ENCODE measurements around the gene INPP5A. TPM values are rescaled to one million over a fixed set of nuclear protein-coding genes. Genes with fewer than 3 reads are reported as not detected.

Gene INPP5A
- total RNA-seq, 1 experiment from 2014 or later = 22.6 TPM

- no peaks in the 10 kb centered on the region for H3K9me2 ChIP-seq (replicated peaks; ENCODE audit: low read length)
- no peak overlapping the region for H3K9ac ChIP-seq (ENCODE audit: low read length)
- no peaks in the 10 kb centered on the region for H4K20me1 ChIP-seq (ENCODE audit: low read length)
- no peaks in the 10 kb centered on the region for H3K9me3 ChIP-seq (ENCODE audit: low read length)
- intact Hi-C loops (cut with micrococcal nuclease) = loop anchor here (5.0 kb wide), 2 partner anchors 34 to 184 kb away; no protein-coding TSS in a partner anchor
- H3K4me2 ChIP-seq (ENCODE audit: low read length) = no peak overlapping the region
- ChIA-PET CTCF (interaction anchor here (0.6 kb wide), 1 partner anchor 141 kb away, joined by 4 read pairs; no protein-coding TSS in a partner anchor), POLR2A (ENCODE audit: unreplicated experiment) (no interaction called here)
- ATAC-seq (no peak), DNase-seq (no peak)
- no peak overlapping the region for H2AFZ ChIP-seq (ENCODE audit: low read length)
- no peak overlapping the region for H3K27ac ChIP-seq (ENCODE audit: low read length)
- H3K27me3 ChIP-seq (ENCODE audit: low read length) = no peaks in the 10 kb centered on the region
- H3K36me3 ChIP-seq (ENCODE audit: low read depth, low read length) = no peaks in the 10 kb centered on the region
- no TSS peak for BruUV-seq (replicated peaks)
- TF ChIP-seq EZH2phosphoT487 (IDR thresholded peaks at IDR 0.05; ENCODE audit: borderline replicate concordance, low read length) (no peak), EZH2 (IDR thresholded peaks at IDR 0.05; ENCODE audit: low read length, unreplicated experiment) (no peak)
- H3K4me1 ChIP-seq (ENCODE audit: insufficient read depth, low read length) = no peaks in the 10 kb centered on the region
- no peaks in the 10 kb centered on the region for H3F3A ChIP-seq (ENCODE audit: low read length, unreplicated experiment)
- H3K79me2 ChIP-seq (ENCODE audit: low read length) = no peaks in the 10 kb centered on the region
- no peak overlapping the region for H3K4me3 ChIP-seq (ENCODE audit: low read length)
Measured at GRCh38 chr10:132653721-132654120, 116.1 kb downstream of the INPP5A start.

- H3K9ac ChIP-seq (ENCODE audit: low read length) = no peak overlapping the region
- H2AFZ ChIP-seq (ENCODE audit: low read length) = no peak overlapping the region
- DNase-seq = no peak
- no TSS peak for BruUV-seq (replicated peaks)
- H3K36me3 ChIP-seq (ENCODE audit: low read depth, low read length) = no peaks in the 10 kb centered on the region
- no peaks in the 10 kb centered on the region for H3K79me2 ChIP-seq (ENCODE audit: low read length)
- H4K20me1 ChIP-seq (ENCODE audit: low read length) = no peaks in the 10 kb centered on the region
- no peaks in the 10 kb centered on the region for H3F3A ChIP-seq (ENCODE audit: low read length, unreplicated experiment)
- CTCF ChIA-PET = interaction anchor here (0.6 to 0.8 kb wide), 2 partner anchors 31 to 141 kb away, joined by 3 to 4 read pairs; no protein-coding TSS in a partner anchor
- no peaks in the 10 kb centered on the region for H3K4me1 ChIP-seq (ENCODE audit: insufficient read depth, low read length)
- H3K9me3 ChIP-seq (ENCODE audit: low read length) = no peaks in the 10 kb centered on the region
- no peak overlapping the region for H3K4me2 ChIP-seq (ENCODE audit: low read length)
- TF ChIP-seq CTCF (conservative IDR thresholded peaks at IDR 0.05; ENCODE audit: low read depth, low read length) (no peak), EZH2phosphoT487 (IDR thresholded peaks at IDR 0.05; ENCODE audit: borderline replicate concordance, low read length) (no peak), EZH2 (IDR thresholded peaks at IDR 0.05; ENCODE audit: low read length, unreplicated experiment) (no peak)
- POLR2A ChIA-PET (ENCODE audit: unreplicated experiment) = no interaction called here
- H3K27me3 ChIP-seq (ENCODE audit: low read length) = no peaks in the 10 kb centered on the region
- H3K27ac ChIP-seq (ENCODE audit: low read length) = no peak overlapping the region
- no peak for ATAC-seq
- H3K9me2 ChIP-seq (replicated peaks; ENCODE audit: low read length) = no peaks in the 10 kb centered on the region
- H3K4me3 ChIP-seq (ENCODE audit: low read length) = no peak overlapping the region
- intact Hi-C loops (cut with micrococcal nuclease) = loop anchor here (5.0 kb wide), 2 partner anchors 33 to 183 kb away; no protein-coding TSS in a partner anchor
Measured at GRCh38 chr10:132654121-132654571, 116.6 kb downstream of the INPP5A start.

GRCh38 chr10:132654708-132655661, 117.4 kb downstream of the INPP5A start:
- H3K27me3 ChIP-seq (ENCODE audit: low read length) = no peaks in the 10 kb centered on the region
- intact Hi-C loops (cut with micrococcal nuclease) = loop anchor here (5.0 kb wide), 2 partner anchors 32 to 182 kb away; no protein-coding TSS in a partner anchor
- ATAC-seq = peak; percentile 73
- H3K9me3 ChIP-seq (ENCODE audit: low read length) = no peaks in the 10 kb centered on the region
- H3K27ac ChIP-seq (ENCODE audit: low read length) = no peak overlapping the region
- H3K9ac ChIP-seq (ENCODE audit: low read length) = no peak overlapping the region
- no peak overlapping the region for H3K4me2 ChIP-seq (ENCODE audit: low read length)
- no peak overlapping the region for H2AFZ ChIP-seq (ENCODE audit: low read length)
- no peaks in the 10 kb centered on the region for H3K4me1 ChIP-seq (ENCODE audit: insufficient read depth, low read length)
- H4K20me1 ChIP-seq (ENCODE audit: low read length) = no peaks in the 10 kb centered on the region
- H3K36me3 ChIP-seq (ENCODE audit: low read depth, low read length) = no peaks in the 10 kb centered on the region; the same call in 1 of the 2 replicates
- BruUV-seq (replicated peaks) = no TSS peak
- no peaks in the 10 kb centered on the region for H3F3A ChIP-seq (ENCODE audit: low read length, unreplicated experiment)
- H3K9me2 ChIP-seq (replicated peaks; ENCODE audit: low read length) = no peaks in the 10 kb centered on the region
- CTCF ChIA-PET = interaction anchor here (0.8 kb wide), 1 partner anchor 31 kb away, joined by 3 read pairs; no protein-coding TSS in a partner anchor
- peak; percentile 89 for TF ChIP-seq CTCF (conservative IDR thresholded peaks at IDR 0.05; ENCODE audit: low read depth, low read length)
- TF ChIP-seq EZH2phosphoT487 (IDR thresholded peaks at IDR 0.05; ENCODE audit: borderline replicate concordance, low read length) = no peak
- POLR2A ChIA-PET (ENCODE audit: unreplicated experiment) = no interaction called here
- no peak overlapping the region for H3K4me3 ChIP-seq (ENCODE audit: low read length)
- no peaks in the 10 kb centered on the region for H3K79me2 ChIP-seq (ENCODE audit: low read length)
- peak; percentile 69 for DNase-seq

All from PC-3 (cell line).